Measurements from ENCODE around the gene COPS7A.

Gene COPS7A

DNA sequence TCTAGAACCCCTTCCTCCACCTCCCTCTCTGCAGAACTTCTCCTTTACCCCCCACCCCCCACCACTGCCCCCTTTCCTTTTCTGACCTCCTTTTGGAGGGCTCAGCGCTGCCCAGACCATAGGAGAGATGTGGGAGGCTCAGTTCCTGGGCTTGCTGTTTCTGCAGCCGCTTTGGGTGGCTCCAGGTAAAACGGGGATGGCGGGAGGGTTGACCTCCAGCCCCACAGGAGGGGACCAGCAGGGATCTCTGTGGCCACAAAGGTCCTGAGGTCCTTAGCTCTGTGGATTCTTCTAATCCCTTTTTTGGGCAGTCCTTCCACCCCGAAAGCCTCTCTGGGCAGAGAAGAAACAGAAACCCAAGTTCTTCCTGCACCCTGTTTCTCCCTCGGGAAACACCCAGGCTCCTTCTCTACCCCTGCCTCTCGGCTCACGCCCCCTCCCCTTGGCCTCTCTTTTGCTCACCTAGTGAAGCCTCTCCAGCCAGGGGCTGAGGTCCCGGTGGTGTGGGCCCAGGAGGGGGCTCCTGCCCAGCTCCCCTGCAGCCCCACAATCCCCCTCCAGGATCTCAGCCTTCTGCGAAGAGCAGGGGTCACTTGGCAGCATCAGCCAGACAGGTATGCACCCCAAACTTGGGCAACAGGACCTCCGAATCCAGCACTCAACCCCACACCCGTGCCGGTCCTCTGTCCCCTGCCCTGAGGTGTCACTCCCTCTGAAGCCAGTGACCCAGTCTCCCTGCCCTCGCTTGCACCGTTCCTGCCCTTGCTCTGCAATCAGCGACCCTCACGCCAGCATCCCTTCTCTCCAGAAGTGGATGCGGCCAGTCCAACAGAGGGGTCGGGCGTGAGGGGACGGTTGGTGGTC lies 49.1 kb downstream of the COPS7A start:
- Histone ChIP-seq H3F3A (ENCODE audit: insufficient read depth, low read length) (0 out of 2 replicates have a peak, but pooled peaks cover 5% of the 10 kb centered on the region), H3K4me3 (ENCODE audit: low read length) (no peak overlapping the region), H3K79me2 (ENCODE audit: low read length) (no peaks in the 10 kb centered on the region), H4K20me1 (ENCODE audit: insufficient read depth, low read length) (no peaks in the 10 kb centered on the region), H3K4me2 (ENCODE audit: low read depth, low read length) (no peak overlapping the region), H3K4me1 (ENCODE audit: low read length) (peaks cover 11% of the 10 kb centered on the region; the same call in 1 of the 2 replicates), H3K27me3 (replicated peaks; ENCODE audit: insufficient read depth, low read length) (peaks cover 10% of the 10 kb centered on the region; the same call in 1 of the 2 replicates), H3K9me2 (replicated peaks; ENCODE audit: insufficient read depth, low read length) (no peaks in the 10 kb centered on the region), H3K9ac (ENCODE audit: low read length) (no peak overlapping the region), H3K36me3 (replicated peaks; ENCODE audit: insufficient read depth, low read length) (no peaks in the 10 kb centered on the region), H3K27ac (ENCODE audit: low read length) (no peak overlapping the region), H3K9me3 (replicated peaks; ENCODE audit: insufficient read depth, low read length) (no peaks in the 10 kb centered on the region), H2AFZ (ENCODE audit: low read length) (no peak overlapping the region)
- no peak for TF ChIP-seq EZH2phosphoT487 (IDR thresholded peaks at IDR 0.05; ENCODE audit: low read length)
- TF ChIP-seq EZH2 (optimal IDR thresholded peaks at IDR 0.05; ENCODE audit: low read depth, low read length) = no peak
- no peak for DNase-seq

DNA sequence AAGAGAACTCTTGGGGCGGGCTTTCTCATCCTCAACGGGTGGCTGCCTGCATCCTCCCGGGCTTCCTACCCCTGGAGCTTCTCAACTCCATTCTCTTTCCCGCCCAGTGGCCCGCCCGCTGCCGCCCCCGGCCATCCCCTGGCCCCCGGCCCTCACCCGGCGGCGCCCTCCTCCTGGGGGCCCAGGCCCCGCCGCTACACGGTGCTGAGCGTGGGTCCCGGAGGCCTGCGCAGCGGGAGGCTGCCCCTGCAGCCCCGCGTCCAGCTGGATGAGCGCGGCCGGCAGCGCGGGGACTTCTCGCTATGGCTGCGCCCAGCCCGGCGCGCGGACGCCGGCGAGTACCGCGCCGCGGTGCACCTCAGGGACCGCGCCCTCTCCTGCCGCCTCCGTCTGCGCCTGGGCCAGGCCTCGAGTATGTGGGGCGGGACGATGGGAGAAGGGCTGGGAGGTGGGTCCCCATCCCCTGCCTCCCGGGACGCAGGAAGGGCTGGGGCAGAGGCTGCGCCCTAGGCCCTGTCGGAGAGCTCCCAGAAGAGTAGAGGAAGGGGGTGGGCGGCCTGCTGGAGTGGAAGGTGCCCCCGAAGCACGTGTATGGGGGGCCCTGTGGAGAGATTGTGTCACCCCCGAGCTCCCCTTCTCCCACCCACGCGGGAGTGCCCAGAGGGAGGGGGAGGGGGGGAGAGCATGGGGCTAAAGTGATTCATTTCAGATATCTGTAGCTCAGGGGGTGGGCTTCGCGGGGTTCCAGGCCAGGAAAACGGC lies 49.9 kb downstream of the COPS7A start:
- Histone ChIP-seq H3F3A (ENCODE audit: insufficient read depth, low read length) (0 out of 2 replicates have a peak, but pooled peaks cover 5% of the 10 kb centered on the region), H3K27me3 (replicated peaks; ENCODE audit: insufficient read depth, low read length) (peaks cover 11% of the 10 kb centered on the region; the same call in 1 of the 2 replicates), H2AFZ (ENCODE audit: low read length) (no peak overlapping the region), H3K79me2 (ENCODE audit: low read length) (no peaks in the 10 kb centered on the region), H3K4me3 (ENCODE audit: low read length) (no peak overlapping the region), H3K9me3 (replicated peaks; ENCODE audit: insufficient read depth, low read length) (no peaks in the 10 kb centered on the region), H3K4me1 (ENCODE audit: low read length) (peaks cover 11% of the 10 kb centered on the region), H3K36me3 (replicated peaks; ENCODE audit: insufficient read depth, low read length) (no peaks in the 10 kb centered on the region), H3K9me2 (replicated peaks; ENCODE audit: insufficient read depth, low read length) (no peaks in the 10 kb centered on the region), H3K27ac (ENCODE audit: low read length) (no peak overlapping the region), H3K4me2 (ENCODE audit: low read depth, low read length) (no peak overlapping the region), H4K20me1 (ENCODE audit: insufficient read depth, low read length) (no peaks in the 10 kb centered on the region), H3K9ac (ENCODE audit: low read length) (no peak overlapping the region)
- no peak for TF ChIP-seq EZH2 (optimal IDR thresholded peaks at IDR 0.05; ENCODE audit: low read depth, low read length)
- no peak for TF ChIP-seq EZH2phosphoT487 (IDR thresholded peaks at IDR 0.05; ENCODE audit: low read length)
- TF ChIP-seq, protein P1, sequence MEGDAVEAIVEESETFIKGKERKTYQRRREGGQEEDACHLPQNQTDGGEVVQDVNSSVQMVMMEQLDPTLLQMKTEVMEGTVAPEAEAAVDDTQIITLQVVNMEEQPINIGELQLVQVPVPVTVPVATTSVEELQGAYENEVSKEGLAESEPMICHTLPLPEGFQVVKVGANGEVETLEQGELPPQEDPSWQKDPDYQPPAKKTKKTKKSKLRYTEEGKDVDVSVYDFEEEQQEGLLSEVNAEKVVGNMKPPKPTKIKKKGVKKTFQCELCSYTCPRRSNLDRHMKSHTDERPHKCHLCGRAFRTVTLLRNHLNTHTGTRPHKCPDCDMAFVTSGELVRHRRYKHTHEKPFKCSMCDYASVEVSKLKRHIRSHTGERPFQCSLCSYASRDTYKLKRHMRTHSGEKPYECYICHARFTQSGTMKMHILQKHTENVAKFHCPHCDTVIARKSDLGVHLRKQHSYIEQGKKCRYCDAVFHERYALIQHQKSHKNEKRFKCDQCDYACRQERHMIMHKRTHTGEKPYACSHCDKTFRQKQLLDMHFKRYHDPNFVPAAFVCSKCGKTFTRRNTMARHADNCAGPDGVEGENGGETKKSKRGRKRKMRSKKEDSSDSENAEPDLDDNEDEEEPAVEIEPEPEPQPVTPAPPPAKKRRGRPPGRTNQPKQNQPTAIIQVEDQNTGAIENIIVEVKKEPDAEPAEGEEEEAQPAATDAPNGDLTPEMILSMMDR (IDR thresholded peaks at IDR 0.05; ENCODE audit: low read length) = no peak
- no peak for DNase-seq

DNA sequence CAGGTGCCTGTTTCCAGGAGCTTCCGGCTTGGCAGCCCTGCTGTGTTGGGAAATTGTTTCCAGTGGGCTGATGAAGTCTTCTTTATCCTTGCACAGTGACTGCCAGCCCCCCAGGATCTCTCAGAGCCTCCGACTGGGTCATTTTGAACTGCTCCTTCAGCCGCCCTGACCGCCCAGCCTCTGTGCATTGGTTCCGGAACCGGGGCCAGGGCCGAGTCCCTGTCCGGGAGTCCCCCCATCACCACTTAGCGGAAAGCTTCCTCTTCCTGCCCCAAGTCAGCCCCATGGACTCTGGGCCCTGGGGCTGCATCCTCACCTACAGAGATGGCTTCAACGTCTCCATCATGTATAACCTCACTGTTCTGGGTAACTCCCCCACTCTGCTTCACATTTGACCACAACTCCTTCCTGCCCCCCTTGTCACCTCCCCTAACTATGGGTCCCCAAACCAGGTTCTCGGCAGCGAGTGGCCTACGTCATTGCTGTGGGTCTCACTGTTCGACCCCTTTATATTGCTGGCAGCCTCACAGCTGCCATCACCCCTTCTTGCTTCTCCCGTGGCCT lies 50.7 kb downstream of the COPS7A start:
- no peaks in the 10 kb centered on the region for H4K20me1 ChIP-seq (ENCODE audit: insufficient read depth, low read length)
- H2AFZ ChIP-seq (ENCODE audit: low read length) = no peak overlapping the region
- 0 out of 2 replicates have a peak, but pooled peaks cover 5% of the 10 kb centered on the region for H3F3A ChIP-seq (ENCODE audit: insufficient read depth, low read length)
- H3K4me1 ChIP-seq (ENCODE audit: low read length) = peaks cover 13% of the 10 kb centered on the region
- TF ChIP-seq, protein P1 (IDR thresholded peaks at IDR 0.05; ENCODE audit: low read length) = no peak
- TF ChIP-seq EZH2 (optimal IDR thresholded peaks at IDR 0.05; ENCODE audit: low read depth, low read length) = no peak
- no peak for TF ChIP-seq EZH2phosphoT487 (IDR thresholded peaks at IDR 0.05; ENCODE audit: low read length)
- no peak overlapping the region for H3K4me2 ChIP-seq (ENCODE audit: low read depth, low read length)
- no peak overlapping the region for H3K27ac ChIP-seq (ENCODE audit: low read length)
- no peak for DNase-seq
- H3K27me3 ChIP-seq (replicated peaks; ENCODE audit: insufficient read depth, low read length) = peaks cover 11% of the 10 kb centered on the region; the same call in 1 of the 2 replicates
- H3K36me3 ChIP-seq (replicated peaks; ENCODE audit: insufficient read depth, low read length) = no peaks in the 10 kb centered on the region
- no peaks in the 10 kb centered on the region for H3K9me3 ChIP-seq (replicated peaks; ENCODE audit: insufficient read depth, low read length)
- H3K9ac ChIP-seq (ENCODE audit: low read length) = no peak overlapping the region
- H3K4me3 ChIP-seq (ENCODE audit: low read length) = no peak overlapping the region
- H3K9me2 ChIP-seq (replicated peaks; ENCODE audit: insufficient read depth, low read length) = no peaks in the 10 kb centered on the region
- H3K79me2 ChIP-seq (ENCODE audit: low read length) = no peaks in the 10 kb centered on the region
